Measurements from ENCODE around the gene C6orf120. TPM values are rescaled to one million over a fixed set of nuclear protein-coding genes. Genes with fewer than 3 reads are reported as not detected.

Gene C6orf120
- total and polyA plus RNA-seq, 9 of the 15 experiments (the other 6 are each of a cell fraction or from before 2014, with no cell fraction given) = 7.7 to 44.9 (median 34.8) TPM

GRCh38 chr6:169751242-169752073 lies 49.5 kb downstream of the C6orf120 start, which contains the start of the genes DYNLT2 and ERMARD (continued):
- TF ChIP-seq ZNF668 (CRISPR knock-in tag; IDR thresholded peaks at IDR 0.05) = no peak
- TF ChIP-seq HES1 (IDR thresholded peaks at IDR 0.05; ENCODE audit: low read depth) = no peak
- TF ChIP-seq ZNF511 (CRISPR knock-in tag; IDR thresholded peaks at IDR 0.05) = peak; percentile 96
- TF ChIP-seq ZNF57 (CRISPR knock-in tag; IDR thresholded peaks at IDR 0.05) = no peak
- no peak for TF ChIP-seq HDAC3 (IDR thresholded peaks at IDR 0.05; ENCODE audit: borderline replicate concordance, partially characterized antibody)
- TF ChIP-seq TCF3 (CRISPR knock-in tag; IDR thresholded peaks at IDR 0.05) = peak; percentile 59
- TF ChIP-seq TCFL5 (CRISPR knock-in tag; conservative IDR thresholded peaks at IDR 0.05) = no peak
- TF ChIP-seq GMEB1 (CRISPR knock-in tag; IDR thresholded peaks at IDR 0.05) = peak; percentile 71
- TF ChIP-seq FOXM1 (IDR thresholded peaks at IDR 0.05; ENCODE audit: low read depth) = no peak
- TF ChIP-seq FOXM1 (CRISPR knock-in tag; IDR thresholded peaks at IDR 0.05; ENCODE audit: low read depth) = peak; percentile 95; the same call in 1 of the 2 replicates
- TF ChIP-seq NCOA1 (IDR thresholded peaks at IDR 0.05; ENCODE audit: low read depth) = no peak
- TF ChIP-seq RBM39 (optimal IDR thresholded peaks at IDR 0.05; ENCODE audit: low read depth, low read length) = peak; percentile 33
- no peak for TF ChIP-seq CAMTA2 (CRISPR knock-in tag; conservative IDR thresholded peaks at IDR 0.05)
- no peak for TF ChIP-seq MEF2D (tag; conservative IDR thresholded peaks at IDR 0.05; ENCODE audit: low read depth)
- TF ChIP-seq NR3C1 (CRISPR knock-in tag; IDR thresholded peaks at IDR 0.05) = peak; percentile 91
- peak in 1 of 2 experiments; percentile 51; a peak in 2 of 4 replicates for TF ChIP-seq ZMIZ1 (IDR thresholded peaks at IDR 0.05; ENCODE audit: low read depth in 2 of 2, low read length in 2 of 2)
- TF ChIP-seq MNT (conservative IDR thresholded peaks at IDR 0.05) = peak; percentile 76 to 94; a peak in 3 of 4 replicates
- TF ChIP-seq PREB (CRISPR knock-in tag; IDR thresholded peaks at IDR 0.05) = no peak

Data from K562 (cell line).